ENCODE measurements around the gene KIFC3.

GRCh38 chr16:57729182-57729484 is 73.2 kb downstream of the KIFC3 start:
- no peak for TF ChIP-seq CTCF (IDR thresholded peaks at IDR 0.05; ENCODE audit: low read length)
- no peak for TF ChIP-seq EZH2 (optimal IDR thresholded peaks at IDR 0.05; ENCODE audit: low read depth, low read length)
- no peak for TF ChIP-seq EZH2phosphoT487 (IDR thresholded peaks at IDR 0.05; ENCODE audit: low read length)
